ENCODE results near the gene CYLD.

CYLD gene

Small RNA genes lying within 50 kb of the gene (microRNA-seq; reads per million reads assigned to microRNA genes)
- gene MIR3181 = 0.90 reads per million
